Gastrocnemius medialis (tissue), 4 donors: ENCODE results near the gene PDZK1.
"Not testable (repeated sequence)": the region's sequence is repeated elsewhere in the genome, so short reads cannot be mapped to it uniquely, and the experiment has no call there.

Experiments
- CTCF ChIP-seq, 5 experiments: fragments of 450-650 bp in 3 of 5; fragments of 200-600 bp in 2 of 5; sonication (generic) in 2 of 5; IDR thresholded peaks in 4 of 5; conservative IDR thresholded peaks in 1 of 5; 1 replicate in 4 of 5; 2 replicates in 1 of 5; pipeline ENCODE4 v1.5.1; 2016 to 2019; ENCODE audit warnings: antibody characterized with exemption in 5 of 5, mild to moderate bottlenecking in 3 of 5, moderate library complexity in 3 of 5
- POLR2A ChIP-seq, 2 donors: fragments of 450-650 bp; IDR thresholded peaks; one replicate each; pipeline ENCODE4 v1.6.1; 2017; ENCODE audit warnings: antibody characterized with exemption in 2 of 2, mild to moderate bottlenecking in 2 of 2, moderate library complexity in 2 of 2

GRCh38 chr1:145673217-145673616, 34.0 kb downstream of the PDZK1 start:
- not testable (repeated sequence) for TF ChIP-seq POLR2A (IDR thresholded peaks at IDR 0.05); CTCF (IDR thresholded peaks at IDR 0.05 in 4 of 5, conservative IDR thresholded peaks at IDR 0.05 in 1 of 5)
